WTC11 (cell line): ENCODE results near the gene SULT2B1. TPM values are rescaled to one million over a fixed set of nuclear protein-coding genes. Genes with fewer than 3 reads are reported as not detected.

Experiments
- ATAC-seq: fragments of 200-7000 bp; cut with Tn5 transposase; 2 replicates; pipeline ENCODE4 v1.10.0; 2021; ENCODE audit warnings: mild to moderate bottlenecking, moderate library complexity
- CTCF ChIA-PET: fragments of 300-600 bp; sonication (Branson Sonifier 250); formaldehyde crosslinking; loops from one replicate; lab custom pipeline; 2021; ENCODE audit warnings: antibody characterized with exemption; lab: Charles Lee
- POLR2A ChIA-PET: fragments of 350-600 bp; sonication (Branson Sonifier 250); formaldehyde crosslinking; loops from one replicate; lab custom pipeline; 2021; ENCODE audit warnings: antibody characterized with exemption; lab: Charles Lee
- DNase-seq: peaks from one replicate; pipeline ENCODE4 v3.0.0; 2021; ENCODE audit warnings: low spot score
- H3K27ac Mint-ChIP-seq: 2 replicates; pipeline ENCODE4 v1.8.0; 2021; ENCODE audit warnings: mixed read lengths
- H3K27me3 Mint-ChIP-seq: 2 replicates; pipeline ENCODE4 v1.8.0; 2021; ENCODE audit warnings: low read depth, mild to moderate bottlenecking, moderate library complexity, mixed read lengths
- H3K36me3 Mint-ChIP-seq: 2 replicates; pipeline ENCODE4 v1.8.0; 2021; ENCODE audit warnings: mixed read lengths
- H3K4me1 Mint-ChIP-seq: 2 replicates; pipeline ENCODE4 v1.8.0; 2022; ENCODE audit warnings: mixed read lengths
- H3K4me3 Mint-ChIP-seq: 2 replicates; pipeline ENCODE4 v1.8.0; 2021; ENCODE audit warnings: mild to moderate bottlenecking, moderate library complexity, mixed read lengths
- H3K9me3 Mint-ChIP-seq: 2 replicates; pipeline ENCODE4 v1.8.0; 2021; ENCODE audit warnings: mixed read lengths
- ARID4B ChIP-seq: sonication (generic); formaldehyde crosslinking; IDR thresholded peaks from 2 replicates; pipeline ENCODE4 v1.8.0; 2023; ENCODE audit warnings: missing genetic modification reagents, mild to moderate bottlenecking, borderline replicate concordance
- CREB1 ChIP-seq: sonication (generic); formaldehyde crosslinking; IDR thresholded peaks from 2 replicates; pipeline ENCODE4 v1.8.0; 2023; ENCODE audit warnings: mild to moderate bottlenecking, missing genetic modification reagents
- ELF4 ChIP-seq: sonication (generic); formaldehyde crosslinking; IDR thresholded peaks from 2 replicates; pipeline ENCODE4 v1.8.1; 2022; ENCODE audit warnings: low read depth, mild to moderate bottlenecking, moderate library complexity, missing genetic modification reagents
- FOXP4 ChIP-seq: sonication (generic); formaldehyde crosslinking; IDR thresholded peaks from 2 replicates; pipeline ENCODE4 v1.8.0; 2022; ENCODE audit warnings: mild to moderate bottlenecking, missing genetic modification reagents
- MYBL2 ChIP-seq: sonication (generic); formaldehyde crosslinking; IDR thresholded peaks from 2 replicates; pipeline ENCODE4 v1.8.1; 2023; ENCODE audit warnings: mild to moderate bottlenecking, moderate library complexity, missing genetic modification reagents
- NFATC4 ChIP-seq: fragments of 250-450 bp; sonication (Bioruptor Pico); IDR thresholded peaks from 2 replicates; pipeline ENCODE4 v1.9.0; 2021; ENCODE audit warnings: mild to moderate bottlenecking
- STAT6 ChIP-seq: sonication (generic); formaldehyde crosslinking; conservative IDR thresholded peaks from 2 replicates; pipeline ENCODE4 v1.8.1; 2023; ENCODE audit warnings: mild to moderate bottlenecking, low read depth, missing genetic modification reagents, moderate library complexity
- ZNF138 ChIP-seq: sonication (generic); formaldehyde crosslinking; conservative IDR thresholded peaks from 2 replicates; pipeline ENCODE4 v1.8.1; 2022; ENCODE audit warnings: mild to moderate bottlenecking, moderate library complexity, missing genetic modification reagents
- ZNF219 ChIP-seq: sonication (generic); formaldehyde crosslinking; IDR thresholded peaks from 2 replicates; pipeline ENCODE4 v1.8.0; 2023; ENCODE audit warnings: missing genetic modification reagents, mild to moderate bottlenecking, borderline replicate concordance
- ZNF281 ChIP-seq: sonication (generic); formaldehyde crosslinking; IDR thresholded peaks from 2 replicates; pipeline ENCODE4 v1.8.0; 2023; ENCODE audit warnings: mild to moderate bottlenecking, missing genetic modification reagents
- ZSCAN18 ChIP-seq: fragments of 250-450 bp; sonication (Bioruptor Pico); IDR thresholded peaks from 2 replicates; pipeline ENCODE4 v2.1.2; 2022; ENCODE audit warnings: mild to moderate bottlenecking, moderate library complexity
- total RNA-seq: library from RNA; stranded (reverse); gene quantifications from 3 replicates; pipeline ENCODE4 v1.2.3, GENCODE V29; 2021

The SULT2B1 gene
- total RNA-seq, 1 experiment from 2014 or later = 0.96 TPM

- TF ChIP-seq FOXP4 (CRISPR knock-in tag) (no peak), ZNF281 (CRISPR knock-in tag) (no peak), ELF4 (CRISPR knock-in tag) (no peak), ZSCAN18 (CRISPR knock-in tag) (no peak)
Measured at GRCh38 chr19:48595171-48595570, 43.2 kb downstream of the SULT2B1 start (continued).

- TF ChIP-seq MYBL2 (CRISPR knock-in tag) (no peak), STAT6 (CRISPR knock-in tag) (no peak), ZNF138 (CRISPR knock-in tag) (no peak), CREB1 (CRISPR knock-in tag) (no peak), ZNF219 (no peak), NFATC4 (CRISPR knock-in tag) (no peak), ARID4B (CRISPR knock-in tag) (no peak)
- Mint-ChIP-seq H3K4me1 (no peaks in the 10 kb centered on the region), H3K4me3 (no peak overlapping the region), H3K27me3 (peaks cover 6% of the 10 kb centered on the region), H3K36me3 (no peaks in the 10 kb centered on the region), H3K27ac (no peak overlapping the region), H3K9me3 (no peaks in the 10 kb centered on the region)
- POLR2A ChIA-PET = interaction anchor here (0.5 kb wide), 1 partner anchor 16 kb away, joined by 4 read pairs; no protein-coding TSS in a partner anchor
- ATAC-seq = no peak
- CTCF ChIA-PET = interaction anchor here (0.9 to 3.3 kb wide), 4 partner anchors 12 to 34 kb away, joined by 3 to 20 read pairs (median 3); no protein-coding TSS in a partner anchor
- DNase-seq = no peak
Measured at GRCh38 chr19:48595833-48596232, 43.9 kb downstream of the SULT2B1 start.
